K562 (cell line): Measurements from ENCODE around the gene CCSER1. TPM values are rescaled to one million over a fixed set of nuclear protein-coding genes. Genes with fewer than 3 reads are reported as not detected.

ENCODE experiments used
- ATAC-seq: fragments of 200-7000 bp; cut with Tn5 transposase; 3 replicates; pipeline ENCODE4 v1.9.1; 2020; ENCODE audit warnings: moderate library complexity
- BruUV-seq: library from RNA; stranded (reverse); fragments of 400-500 nt; replicated peaks from 2 replicates; lab custom pipeline; 2021; lab: Mats Ljungman, UMichigan
- CTCF ChIA-PET: fragments of 300-600 bp; formaldehyde crosslinking; extraction: SDS; loops from one replicate; lab custom pipeline; 2021; ENCODE audit warnings: low intra/inter-chr PET ratio; lab: Yijun Ruan, JAX
- POLR2A ChIA-PET: fragments of 300-600, 350-650 bp; sonication (Branson Sonifier 250); formaldehyde crosslinking; extraction: SDS; loops from one replicate; lab custom pipeline; 2021; ENCODE audit warnings: antibody characterized with exemption, inconsistent platforms; lab: Yijun Ruan, JAX
- DNase-seq, 4 experiments: peaks; one replicate each; pipeline versions ENCODE4 v3.0.0 to v3.0.0-alpha.2; 2011 to 2018; ENCODE audit warnings: low spot score in 3 of 4, mixed read lengths in 3 of 4; ENCODE audit errors: extremely low read depth in 1 of 4
- FAIRE-seq: peaks from 2 replicates; lab custom pipeline; 2011; peaks lifted over from hg19 to GRCh38; lab: Jason Lieb, UNC
- H2AFZ ChIP-seq: 2 replicates; pipeline ENCODE4 v1.6.0; 2011; ENCODE audit warnings: low read depth, low read length, control low read depth, inconsistent platforms
- H3K27ac ChIP-seq: fragments of 200-600 bp; 3 replicates; pipeline ENCODE4 v1.8.0; 2011; ENCODE audit warnings: low read depth, mild to moderate bottlenecking, control low read depth, inconsistent platforms, low read length, moderate library complexity, mixed read lengths; ENCODE audit errors: extremely low read depth
- H3K27me3 ChIP-seq, 2 experiments: fragments of 300-600 bp in 1 of 2; 2 replicates in 1 of 2; 3 replicates in 1 of 2; pipeline versions ENCODE4 v1.6.0 to v1.8.0; 2011; ENCODE audit warnings: inconsistent platforms in 2 of 2, low read length in 2 of 2, mild to moderate bottlenecking in 1 of 2, mixed read lengths in 1 of 2, moderate library complexity in 1 of 2; ENCODE audit not compliant: control insufficient read depth in 2 of 2, insufficient read depth in 2 of 2
- H3K36me3 ChIP-seq: fragments of 300-600 bp; 3 replicates; pipeline ENCODE4 v1.8.0; 2011; ENCODE audit warnings: mild to moderate bottlenecking, low read length, inconsistent platforms; ENCODE audit not compliant: control insufficient read depth, insufficient read depth
- H3K4me1 ChIP-seq, 2 experiments: fragments of 200-600 bp in 1 of 2; replicated peaks in 1 of 2; 2 replicates in 1 of 2; 3 replicates in 1 of 2; pipeline versions ENCODE4 v1.5.1 to v1.8.0; 2011; ENCODE audit warnings: inconsistent platforms in 2 of 2, low read length in 2 of 2, mild to moderate bottlenecking in 1 of 2, mixed read lengths in 1 of 2, moderate library complexity in 1 of 2; ENCODE audit not compliant: control insufficient read depth in 2 of 2, insufficient read depth in 2 of 2
- H3K4me2 ChIP-seq: 2 replicates; pipeline ENCODE4 v1.6.1; 2011; ENCODE audit warnings: low read length, control low read depth, inconsistent platforms, mixed read lengths; ENCODE audit not compliant: insufficient read depth
- H3K4me3 ChIP-seq: fragments of 200-600 bp; sonication (generic), shearing (Covaris generic); 2 replicates; pipeline ENCODE4 v1.5.1; 2016; ENCODE audit warnings: control low read depth, inconsistent platforms
- H3K79me2 ChIP-seq: fragments of 200-600 bp; 3 replicates; pipeline ENCODE4 v1.8.0; 2011; ENCODE audit warnings: low read length, inconsistent platforms; ENCODE audit not compliant: control insufficient read depth, insufficient read depth
- H3K9ac ChIP-seq, 2 experiments: 2 replicates each; pipeline versions ENCODE4 v1.6.0 to v1.6.1; 2011; ENCODE audit warnings: low read depth in 2 of 2, low read length in 2 of 2, control low read depth in 1 of 2, inconsistent platforms in 1 of 2, mild to moderate bottlenecking in 1 of 2, mixed read lengths in 1 of 2; ENCODE audit not compliant: insufficient read depth in 1 of 2
- H3K9me1 ChIP-seq: one replicate; pipeline ENCODE4 v1.6.0; 2011; ENCODE audit warnings: inconsistent platforms, mild to moderate bottlenecking, low read length, moderate library complexity; ENCODE audit not compliant: control insufficient read depth, insufficient read depth
- H3K9me3 ChIP-seq: replicated peaks from 2 replicates; pipeline ENCODE4 v1.5.1; 2011; ENCODE audit warnings: low read depth, low read length, inconsistent platforms; ENCODE audit not compliant: control insufficient read depth, insufficient read depth
- H4K20me1 ChIP-seq: replicated peaks from 2 replicates; pipeline ENCODE4 v1.6.1; 2011; ENCODE audit warnings: low read length, inconsistent platforms, mixed read lengths; ENCODE audit not compliant: control insufficient read depth, insufficient read depth
- ARHGAP35 ChIP-seq: fragments of 450-650 bp; IDR thresholded peaks from 2 replicates; pipeline ENCODE4 v1.6.1; 2018; ENCODE audit not compliant: partially characterized antibody
- HLTF ChIP-seq: fragments of 450-650 bp; IDR thresholded peaks from 2 replicates; pipeline ENCODE4 v1.6.1; 2016
- HOXB6 ChIP-seq: fragments of 250-450 bp; sonication (Bioruptor Pico); IDR thresholded peaks from 2 replicates; pipeline ENCODE4 v1.5.1; 2022; ENCODE audit warnings: mild to moderate bottlenecking, borderline replicate concordance
- KDM2B ChIP-seq: fragments of 250-450 bp; sonication (Bioruptor Pico); IDR thresholded peaks from 2 replicates; pipeline ENCODE4 v1.8.0; 2021; ENCODE audit warnings: mild to moderate bottlenecking, moderate library complexity
- MBD1 ChIP-seq: fragments of 250-450 bp; sonication (Bioruptor Pico); IDR thresholded peaks from 2 replicates; pipeline ENCODE4 v1.8.0; 2022; ENCODE audit warnings: inconsistent platforms
- SMARCB1 ChIP-seq: IDR thresholded peaks from 2 replicates; pipeline ENCODE4 v1.6.1; 2011; ENCODE audit warnings: improper control_type of control experiment, low read depth; ENCODE audit not compliant: insufficient read length
- USF2 ChIP-seq: sonication (generic); formaldehyde crosslinking; IDR thresholded peaks from 2 replicates; pipeline ENCODE4 v1.5.0; 2020; ENCODE audit warnings: missing genetic modification reagents
- ZNF175 ChIP-seq: fragments of 200-800 bp; sonication (Bioruptor generic); IDR thresholded peaks from 2 replicates; pipeline ENCODE4 v1.6.1; 2016; ENCODE audit warnings: low read depth, mild to moderate bottlenecking, missing genetic modification characterization, missing compliant biosample characterization
- ZNF316 ChIP-seq: fragments of 450-650 bp; IDR thresholded peaks from 2 replicates; pipeline ENCODE4 v1.6.1; 2016
- WGBS: fragments of 100-300 bp; shearing (Covaris generic); methylation state at CpG from one replicate; pipeline ENCODE4 v1.1.6; 2016; ENCODE audit warnings: low coverage, mixed read lengths; ENCODE audit not compliant: insufficient coverage; ENCODE audit errors: missing lambda C conversion rate; 5-methylcytosine and 5-hydroxymethylcytosine counted together
- in situ Hi-C: fragments of 300-500 bp; cut with MboI; formaldehyde crosslinking; loops from 4 replicates; pipeline ENCODE4 v1.15.0; 2018; ENCODE audit warnings: inconsistent platforms, mixed read lengths
- intact Hi-C: fragments of 100-400 bp; cut with micrococcal nuclease; formaldehyde crosslinking; loops from 2 replicates; pipeline ENCODE4 v1.14.2; 2022
- polyA plus RNA-seq, 8 experiments: library from polyadenylated mRNA; depleted of rRNA in 4 of 8; stranded (reverse) in 5 of 8; unstranded in 3 of 8; fragments of >200 nt; fragmentation: Nextera tagmentation in 2 of 8; fragmentation: Illumina TruSeq in 1 of 8; extraction: Ambion mirVana in 2 of 8; extraction: Trizol in 1 of 8; gene quantifications; 2 replicates each; pipeline versions ENCODE4 v1.2.1 to v1.2.3, GENCODE V29; 2011 to 2014; ENCODE audit warnings: inconsistent platforms in 1 of 8, missing spikeins in 1 of 8
- total RNA-seq, 7 experiments: library from RNA; depleted of rRNA in 6 of 7; stranded (reverse); fragments of >200 nt in 6 of 7; fragmentation: Illumina TruSeq in 2 of 7; extraction: Trizol in 2 of 7; gene quantifications; 2 replicates each; pipeline versions ENCODE4 v1.2.1 to v1.2.3, GENCODE V29; 2011 to 2021; ENCODE audit warnings: low replicate concordance in 1 of 7

Gene CCSER1
- total and polyA plus RNA-seq, 9 of the 15 experiments (the other 6 are each of a cell fraction or from before 2014, with no cell fraction given), result not detected

- Histone ChIP-seq H3K4me2 (no peak overlapping the region), H2AFZ (no peak overlapping the region), H3K9me3 (no peaks in the 10 kb centered on the region; the same call in 1 of the 2 replicates), H3K27me3 (no peaks in the 10 kb centered on the region), H3K36me3 (no peaks in the 10 kb centered on the region), H3K79me2 (no peaks in the 10 kb centered on the region), H3K27ac (no peak overlapping the region), H3K9ac (no peak overlapping the region), H3K4me1 (no peaks in the 10 kb centered on the region)
- DNase-seq (no peak), ATAC-seq (no peak), FAIRE-seq (no peak)
- WGBS, result 6% methylated on average over 2 of the region's 2 CpGs
- CTCF ChIA-PET, result no interaction called here
- POLR2A ChIA-PET, result no interaction called here
- in situ Hi-C loops (no loop called here), intact Hi-C loops (no loop called here)
- TF ChIP-seq ZNF175 (CRISPR knock-in tag), result no peak
- peak; percentile 7; the same call in 1 of the 2 replicates for TF ChIP-seq ZNF316
- TF ChIP-seq ARHGAP35, result no peak
- TF ChIP-seq, all 486 proteins: peak for 1
- Histone ChIP-seq H3K9me1 (no peaks in the 10 kb centered on the region), H4K20me1 (no peaks in the 10 kb centered on the region), H3K4me3 (no peak overlapping the region)
- BruUV-seq, result no TSS peak
Measured at GRCh38 chr4:90198086-90198847, 71.1 kb downstream of the CCSER1 start.

GRCh38 chr4:90207887-90208454 lies 80.8 kb downstream of the CCSER1 start:
- H2AFZ ChIP-seq, result no peak overlapping the region
- no peak overlapping the region for H3K9ac ChIP-seq
- H4K20me1 ChIP-seq, result no peaks in the 10 kb centered on the region
- ATAC-seq (no peak), FAIRE-seq (no peak), DNase-seq (no peak)
- H3K4me1 ChIP-seq, result no peaks in the 10 kb centered on the region
- in situ Hi-C loops, result no loop called here
- H3K79me2 ChIP-seq, result no peaks in the 10 kb centered on the region
- ChIA-PET CTCF (no interaction called here), POLR2A (no interaction called here)
- H3K4me3 ChIP-seq, result no peak overlapping the region
- H3K4me2 ChIP-seq, result no peak overlapping the region
- under 1% methylated on average over 8 of the region's 10 CpGs for WGBS
- H3K36me3 ChIP-seq, result no peaks in the 10 kb centered on the region
- H3K27me3 ChIP-seq, result no peaks in the 10 kb centered on the region
- H3K9me3 ChIP-seq, result no peaks in the 10 kb centered on the region
- intact Hi-C loops, result no loop called here
- BruUV-seq, result no TSS peak
- no peaks in the 10 kb centered on the region for H3K9me1 ChIP-seq
- H3K27ac ChIP-seq, result no peak overlapping the region
- no peak for TF ChIP-seq MBD1 (CRISPR knock-in tag)
- TF ChIP-seq KDM2B (CRISPR knock-in tag), result no peak
- no peak for TF ChIP-seq USF2 (CRISPR knock-in tag)
- TF ChIP-seq SMARCB1, result no peak
- no peak for TF ChIP-seq HLTF
- TF ChIP-seq HOXB6 (CRISPR knock-in tag), result no peak
